HUES48 (cell line): ENCODE results near the gene MYCT1.
"Not testable (repeated sequence)": the region's sequence is repeated elsewhere in the genome, so short reads cannot be mapped to it uniquely, and the experiment has no call there.

ENCODE experiments used
- H3K27ac ChIP-seq: one replicate; pipeline ENCODE4 v1.7.0; 2013; ENCODE audit warnings: low read depth, low read length, inconsistent platforms
- H3K27me3 ChIP-seq: 2 replicates; pipeline ENCODE4 v1.6.1; 2013; ENCODE audit warnings: mild to moderate bottlenecking, low read length; ENCODE audit not compliant: control insufficient read depth, insufficient read depth
- H3K36me3 ChIP-seq: 2 replicates; pipeline ENCODE4 v1.6.1; 2013; ENCODE audit warnings: low read length; ENCODE audit not compliant: control insufficient read depth, insufficient read depth
- H3K4me1 ChIP-seq: 2 replicates; pipeline ENCODE4 v1.6.1; 2013; ENCODE audit warnings: mild to moderate bottlenecking, low read length; ENCODE audit not compliant: control insufficient read depth, insufficient read depth
- H3K4me3 ChIP-seq: 2 replicates; pipeline ENCODE4 v1.5.1; 2013; ENCODE audit warnings: mild to moderate bottlenecking, low read depth, low read length
- H3K9ac ChIP-seq: 2 replicates; pipeline ENCODE4 v1.6.1; 2013; ENCODE audit warnings: mild to moderate bottlenecking, low read depth, low read length, moderate library complexity
- H3K9me3 ChIP-seq: 2 replicates; pipeline ENCODE4 v1.6.1; 2013; ENCODE audit warnings: low read length; ENCODE audit not compliant: control insufficient read depth, insufficient read depth

The MYCT1 gene

DNA sequence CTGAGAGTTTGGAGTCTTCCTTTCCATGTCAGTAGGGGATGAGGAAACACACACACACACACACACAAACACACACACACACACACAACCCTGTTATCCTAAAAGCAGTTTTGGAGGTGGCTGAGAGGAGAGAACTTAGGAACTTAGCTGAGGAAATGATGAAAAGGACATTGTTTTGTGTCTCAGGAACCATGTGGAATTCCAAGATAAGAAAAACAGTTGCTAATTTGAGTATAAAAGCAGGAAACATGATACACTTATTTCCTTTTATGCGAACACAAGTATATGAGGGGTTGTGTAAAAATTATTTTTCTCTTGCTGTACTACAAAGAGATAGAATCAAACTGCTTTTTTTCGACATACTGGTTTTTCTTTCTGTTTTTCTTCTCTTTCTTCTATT is at the start of gene MYCT1:
Gene MYCT1, plus strand, starts transcription at position 264 of the 400 bp plus-strand sequence. Its CDS starts 6 bp downstream, at position 270.
- Histone ChIP-seq H3K9ac (no peak within 1 kb of the TSS), H3K27ac (no peak within 1 kb of the TSS), H3K4me3 (no peak within 1 kb of the TSS), H3K4me1 (peaks cover 16% of the 10 kb centered on the region), H3K36me3 (no peaks in the 10 kb centered on the region), H3K27me3 (no peaks in the 10 kb centered on the region), H3K9me3 (no peaks in the 10 kb centered on the region)

- no peaks in the 10 kb centered on the region for H3K27me3 ChIP-seq
- H3K36me3 ChIP-seq: no peaks in the 10 kb centered on the region
- H3K4me3 ChIP-seq: no peak overlapping the region
- no peak overlapping the region for H3K9ac ChIP-seq
- H3K27ac ChIP-seq: no peak overlapping the region
- H3K9me3 ChIP-seq: no peaks in the 10 kb centered on the region
- no peaks in the 10 kb centered on the region for H3K4me1 ChIP-seq
These were observed 49.6 kb upstream of the MYCT1 start for GRCh38 chr6:152648105-152648504.

DNA sequence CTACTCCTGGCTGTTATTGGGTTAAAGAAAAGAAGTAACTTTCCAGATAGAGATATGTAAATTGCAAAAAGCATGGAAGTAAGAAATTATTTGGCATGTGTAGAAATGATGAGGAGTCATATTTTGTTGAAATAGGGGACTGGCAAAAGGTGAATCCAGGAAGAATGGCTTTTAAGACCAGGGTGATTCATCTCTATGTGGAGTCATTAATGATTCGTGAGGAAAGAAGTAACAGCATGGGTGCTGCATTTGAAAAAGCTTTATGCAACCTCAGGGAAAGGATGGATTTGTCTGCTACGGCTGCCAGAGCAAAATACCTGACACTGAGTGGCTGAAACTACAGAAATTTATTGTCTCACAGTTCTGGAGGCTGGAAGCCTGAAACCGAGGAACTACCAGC is 45.7 kb upstream of the MYCT1 start:
- no peaks in the 10 kb centered on the region for H3K9me3 ChIP-seq
- no peak overlapping the region for H3K9ac ChIP-seq
- H3K4me1 ChIP-seq: no peaks in the 10 kb centered on the region
- no peak overlapping the region for H3K27ac ChIP-seq
- no peaks in the 10 kb centered on the region for H3K27me3 ChIP-seq
- no peak overlapping the region for H3K4me3 ChIP-seq
- no peaks in the 10 kb centered on the region for H3K36me3 ChIP-seq

DNA sequence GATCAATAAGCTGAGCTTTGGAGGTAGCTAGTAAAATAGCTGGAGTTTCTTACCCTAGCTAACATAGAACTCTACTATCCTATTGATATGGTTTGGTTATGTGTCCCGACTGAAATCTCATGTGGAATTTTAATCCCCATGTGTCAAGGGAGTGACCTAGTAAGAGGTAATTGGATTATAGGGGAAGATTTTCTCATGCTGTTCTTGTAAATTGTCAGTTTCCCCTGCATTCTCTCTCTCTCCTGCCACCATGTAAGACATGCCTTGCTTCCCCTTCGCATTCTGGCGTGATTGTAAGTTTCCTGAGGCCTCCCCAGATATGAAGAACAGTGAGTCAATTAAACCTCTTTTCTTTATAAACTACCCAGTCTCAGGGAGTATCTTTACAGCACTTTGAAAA is 35.9 kb upstream of the MYCT1 start:
- Histone ChIP-seq H3K36me3 (no peaks in the 10 kb centered on the region), H3K9ac (no peak overlapping the region), H3K4me3 (no peak overlapping the region), H3K4me1 (no peaks in the 10 kb centered on the region), H3K9me3 (no peaks in the 10 kb centered on the region), H3K27ac (no peak overlapping the region), H3K27me3 (no peaks in the 10 kb centered on the region)

DNA sequence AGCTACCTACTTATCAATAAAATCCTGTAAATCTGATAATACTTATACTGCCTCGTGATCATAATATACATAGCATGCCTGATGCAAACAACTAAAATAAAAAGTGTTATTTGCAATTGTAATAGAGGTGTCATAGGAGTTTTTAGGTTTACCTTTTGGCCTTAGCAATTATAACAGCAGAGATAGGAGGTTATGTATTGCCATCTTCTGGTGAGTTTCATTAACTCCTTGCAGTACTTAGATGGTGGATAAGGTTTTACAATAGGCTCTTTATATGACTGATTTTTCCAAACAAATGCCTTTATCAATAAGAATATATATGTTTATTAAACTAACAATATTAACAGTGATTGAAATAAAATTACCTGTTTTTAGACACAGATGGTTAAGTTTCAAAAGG is 27.8 kb upstream of the MYCT1 start:
- Histone ChIP-seq H3K27ac (no peak overlapping the region), H3K9ac (no peak overlapping the region), H3K4me1 (no peaks in the 10 kb centered on the region), H3K27me3 (no peaks in the 10 kb centered on the region), H3K4me3 (no peak overlapping the region), H3K9me3 (no peaks in the 10 kb centered on the region), H3K36me3 (no peaks in the 10 kb centered on the region)

DNA sequence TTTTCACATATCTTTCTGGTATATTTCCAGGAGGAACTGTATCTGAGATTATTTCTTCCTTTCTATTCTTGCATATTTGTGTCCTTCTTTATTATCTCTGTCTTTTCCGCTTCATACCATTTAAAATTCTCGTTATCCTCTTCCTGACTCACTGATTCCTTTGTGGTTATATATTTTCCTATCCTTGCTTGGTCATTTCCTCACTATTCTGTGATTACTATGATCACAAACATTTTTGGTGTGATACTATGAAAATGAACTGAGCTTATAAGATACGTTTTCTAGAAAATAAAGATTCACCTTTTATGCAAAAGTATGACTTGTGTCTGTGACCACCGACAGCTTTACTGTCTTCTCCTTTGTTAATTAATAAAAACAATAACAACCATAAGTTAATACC is 26.5 kb upstream of the MYCT1 start:
- Histone ChIP-seq H3K9me3 (no peaks in the 10 kb centered on the region), H3K27me3 (no peaks in the 10 kb centered on the region), H3K9ac (no peak overlapping the region), H3K36me3 (no peaks in the 10 kb centered on the region), H3K4me3 (no peak overlapping the region), H3K4me1 (no peaks in the 10 kb centered on the region), H3K27ac (no peak overlapping the region)

GRCh38 chr6:152673236-152673635 is 24.5 kb upstream of the MYCT1 start:
- Histone ChIP-seq H3K27me3 (no peaks in the 10 kb centered on the region), H3K4me3 (no peak overlapping the region), H3K9ac (no peak overlapping the region), H3K36me3 (no peaks in the 10 kb centered on the region), H3K4me1 (no peaks in the 10 kb centered on the region), H3K27ac (no peak overlapping the region), H3K9me3 (no peaks in the 10 kb centered on the region)

- H3K4me1 ChIP-seq: peaks cover 39% of the 10 kb centered on the region
- H3K27me3 ChIP-seq: no peaks in the 10 kb centered on the region
- no peak overlapping the region for H3K9ac ChIP-seq
- no peaks in the 10 kb centered on the region for H3K36me3 ChIP-seq
- no peak overlapping the region for H3K27ac ChIP-seq
- H3K4me3 ChIP-seq: no peak overlapping the region
- no peaks in the 10 kb centered on the region for H3K9me3 ChIP-seq
These were observed 17.5 kb upstream of the MYCT1 start for GRCh38 chr6:152680151-152680550.

- H3K9ac ChIP-seq: no peak overlapping the region
- H3K27ac ChIP-seq: peak overlapping the region; percentile 45
These were observed 16.7 kb upstream of the MYCT1 start for GRCh38 chr6:152680879-152681517.

GRCh38 chr6:152682141-152682540 is 15.6 kb upstream of the MYCT1 start:
- H3K9ac ChIP-seq: 0 out of 2 replicates have a peak overlapping the region, but pooled peaks have one; percentile 55

More at GRCh38 chr6:152680879-152681517, 16.7 kb upstream of the MYCT1 start:
- Histone ChIP-seq H3K36me3 (no peaks in the 10 kb centered on the region), H3K27me3 (no peaks in the 10 kb centered on the region), H3K4me1 (peaks cover 39% of the 10 kb centered on the region), H3K9me3 (no peaks in the 10 kb centered on the region), H3K4me3 (no peak overlapping the region; the same call in 1 of the 2 replicates)

GRCh38 chr6:152682935-152683334 is 14.8 kb upstream of the MYCT1 start:
- H3K9me3 ChIP-seq, H3K27me3 ChIP-seq, H3K36me3 ChIP-seq: not testable (repeated sequence)
- H3K4me3 ChIP-seq: 0 out of 2 replicates have a peak overlapping the region, but pooled peaks have one; percentile 10
- peaks cover 39% of the 10 kb centered on the region for H3K4me1 ChIP-seq
- peak overlapping the region; percentile 55; the same call in 1 of the 2 replicates for H3K9ac ChIP-seq
- peak overlapping the region; percentile 85 for H3K27ac ChIP-seq

More at GRCh38 chr6:152682141-152682540, 15.6 kb upstream of the MYCT1 start:
- no peaks in the 10 kb centered on the region for H3K9me3 ChIP-seq
- peaks cover 39% of the 10 kb centered on the region for H3K4me1 ChIP-seq
- H3K36me3 ChIP-seq: no peaks in the 10 kb centered on the region
- peak overlapping the region; percentile 85 for H3K27ac ChIP-seq
- H3K4me3 ChIP-seq: no peak overlapping the region
- H3K27me3 ChIP-seq: no peaks in the 10 kb centered on the region
